Kidney tubule cell (primary cell): Measurements from ENCODE around the gene LCOR.
"Not testable (repeated sequence)": the region's sequence is repeated elsewhere in the genome, so short reads cannot be mapped to it uniquely, and the experiment has no call there.

Source experiments
- DNase-seq: peaks from one replicate; pipeline ENCODE4 v3.0.0-alpha.2; 2018; ENCODE audit warnings: low spot score

Gene LCOR

GRCh38 chr10:96935810-96936209, 103.7 kb downstream of the LCOR start:
- DNase-seq: no peak

DNA sequence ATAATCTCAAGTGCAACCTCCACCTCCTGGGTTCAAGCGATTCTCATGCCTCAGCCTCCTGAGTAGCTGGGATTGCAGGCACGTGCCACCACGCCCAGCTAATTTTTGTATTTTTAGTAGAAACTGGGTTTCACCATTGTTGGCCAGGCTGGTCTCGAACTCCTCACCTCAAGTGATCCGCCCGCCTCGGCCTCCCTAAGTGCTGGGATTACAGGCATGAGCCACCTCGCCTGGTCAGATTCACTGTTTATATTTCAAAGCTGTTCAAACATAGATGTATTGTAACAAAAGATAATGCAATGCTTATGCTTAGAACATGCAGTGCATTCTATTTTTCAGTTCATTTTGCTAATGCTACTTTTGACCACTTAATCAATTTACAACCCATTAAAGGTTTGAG, 111.1 kb downstream of the LCOR start:
- not testable (repeated sequence) for DNase-seq

- no peak for DNase-seq
Measured at GRCh38 chr10:96947036-96947435, 114.9 kb downstream of the LCOR start.

- DNase-seq: no peak
Measured at GRCh38 chr10:96949039-96949683, 117.1 kb downstream of the LCOR start.

- DNase-seq: no peak
Measured at GRCh38 chr10:96951954-96952353, 119.9 kb downstream of the LCOR start.

- DNase-seq: no peak
Measured at GRCh38 chr10:96955794-96956193, 123.7 kb downstream of the LCOR start.

- no peak for DNase-seq
Measured at GRCh38 chr10:96958071-96958470, 126.0 kb downstream of the LCOR start.

GRCh38 chr10:96959733-96960132, 127.6 kb downstream of the LCOR start:
- DNase-seq: no peak

DNA sequence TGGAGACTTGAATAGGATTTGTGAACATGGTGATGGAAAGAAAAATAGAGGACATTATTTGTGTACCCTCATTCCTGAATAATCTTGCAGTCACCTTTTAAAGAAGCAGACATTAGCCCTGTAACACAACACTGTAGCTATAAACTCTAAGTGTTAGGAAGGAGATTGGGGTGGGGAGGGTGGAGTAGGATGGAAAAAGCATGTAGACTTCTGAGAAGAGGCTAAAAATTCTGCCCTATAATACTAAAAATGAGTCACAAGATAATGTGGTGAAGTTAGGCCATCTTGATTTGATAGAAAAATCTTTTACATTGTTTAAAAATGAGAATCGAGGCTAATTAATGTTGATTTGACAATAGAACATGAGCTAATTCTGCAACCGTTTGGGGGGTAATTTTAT, 128.8 kb downstream of the LCOR start:
- no peak for DNase-seq

DNA sequence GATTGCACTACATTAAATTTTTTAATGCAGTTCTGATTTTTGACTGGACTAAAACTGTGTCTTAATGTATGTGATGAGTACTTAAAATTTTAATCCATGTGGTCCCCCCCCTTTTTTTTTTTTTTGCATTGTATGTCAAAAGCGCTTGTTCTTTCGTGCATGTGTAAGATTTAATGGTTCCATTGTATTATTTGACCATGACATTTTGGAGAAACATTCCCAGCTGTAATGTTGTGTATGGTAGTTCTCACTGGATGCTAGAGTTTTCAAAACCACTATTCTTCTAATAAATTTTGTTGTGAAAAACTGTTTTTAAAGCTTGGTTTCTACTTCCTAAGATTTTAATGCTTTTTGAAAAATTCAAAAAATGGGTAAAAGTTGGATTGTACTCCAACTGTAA, 132.0 kb downstream of the LCOR start:
- no peak for DNase-seq

GRCh38 chr10:96967847-96968246, 135.7 kb downstream of the LCOR start:
- DNase-seq: no peak

GRCh38 chr10:96968682-96969423, 136.8 kb downstream of the LCOR start:
- peak; percentile 58 for DNase-seq

- DNase-seq: no peak
Measured at GRCh38 chr10:96971324-96971723, 139.2 kb downstream of the LCOR start.

DNA sequence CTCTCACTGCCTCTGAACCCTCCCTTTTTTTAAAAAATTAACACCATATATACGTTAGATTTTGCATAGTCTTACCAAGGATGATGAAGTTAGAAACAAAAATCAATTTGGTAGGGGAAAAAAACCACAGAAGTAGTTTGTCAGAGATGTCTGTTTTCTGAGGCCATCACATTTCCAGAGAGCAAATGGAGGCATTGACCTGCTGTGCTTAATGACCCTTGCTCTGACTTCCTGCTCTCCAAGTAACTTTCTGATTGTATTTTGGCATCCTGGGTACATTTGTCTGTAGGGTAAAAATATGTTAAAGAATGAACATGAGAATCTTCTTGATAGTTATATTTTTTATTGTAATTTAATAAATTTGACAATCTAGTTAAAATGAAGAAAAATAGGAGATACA, 140.2 kb downstream of the LCOR start:
- peak; percentile 43 for DNase-seq

GRCh38 chr10:96973809-96974747, 142.0 kb downstream of the LCOR start:
- no peak for DNase-seq

DNA sequence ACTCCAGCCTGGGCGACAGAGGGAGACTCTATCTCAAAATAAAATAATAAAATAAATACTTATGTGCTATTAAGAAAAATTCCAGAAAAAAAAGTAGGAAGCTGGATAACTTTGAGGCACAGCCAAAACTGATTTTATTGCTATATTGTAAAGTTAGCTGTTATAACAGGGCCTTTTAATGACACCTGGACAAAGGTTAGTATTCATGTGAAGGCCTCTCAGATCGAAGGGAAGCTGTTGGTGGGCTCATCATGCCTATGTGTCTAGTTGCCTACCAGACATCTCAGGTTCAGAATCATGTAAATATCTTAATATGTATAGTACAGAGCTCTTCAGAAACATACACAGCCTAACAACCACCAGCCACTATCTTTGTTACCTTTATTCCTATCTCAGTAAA, 143.0 kb downstream of the LCOR start:
- no peak for DNase-seq

DNA sequence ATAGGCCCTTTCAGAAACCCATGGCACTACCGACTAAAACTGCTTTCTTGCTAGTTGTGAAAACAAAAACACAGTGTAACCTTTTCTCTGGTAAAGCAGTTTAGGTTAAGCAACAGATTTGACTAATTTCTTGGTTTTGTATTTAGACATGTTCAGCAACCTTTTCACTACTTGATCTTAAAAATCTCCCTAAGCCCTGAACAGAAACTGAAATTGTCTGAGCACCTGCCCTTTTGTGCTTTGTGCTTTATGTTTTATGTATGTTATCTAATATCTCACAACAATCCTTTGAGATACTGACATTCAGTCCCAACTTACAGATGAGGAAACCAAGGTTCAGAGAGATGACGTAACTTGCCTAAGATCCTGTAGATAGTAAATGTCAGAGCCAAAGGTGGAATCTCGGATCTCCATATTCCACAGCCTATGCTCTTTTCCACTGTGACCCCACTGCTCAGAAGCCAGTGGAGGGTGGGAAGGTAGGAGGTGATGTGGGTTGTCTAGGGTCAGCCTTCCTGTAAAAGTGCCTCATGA, 146.6 kb downstream of the LCOR start:
- no peak for DNase-seq

DNA sequence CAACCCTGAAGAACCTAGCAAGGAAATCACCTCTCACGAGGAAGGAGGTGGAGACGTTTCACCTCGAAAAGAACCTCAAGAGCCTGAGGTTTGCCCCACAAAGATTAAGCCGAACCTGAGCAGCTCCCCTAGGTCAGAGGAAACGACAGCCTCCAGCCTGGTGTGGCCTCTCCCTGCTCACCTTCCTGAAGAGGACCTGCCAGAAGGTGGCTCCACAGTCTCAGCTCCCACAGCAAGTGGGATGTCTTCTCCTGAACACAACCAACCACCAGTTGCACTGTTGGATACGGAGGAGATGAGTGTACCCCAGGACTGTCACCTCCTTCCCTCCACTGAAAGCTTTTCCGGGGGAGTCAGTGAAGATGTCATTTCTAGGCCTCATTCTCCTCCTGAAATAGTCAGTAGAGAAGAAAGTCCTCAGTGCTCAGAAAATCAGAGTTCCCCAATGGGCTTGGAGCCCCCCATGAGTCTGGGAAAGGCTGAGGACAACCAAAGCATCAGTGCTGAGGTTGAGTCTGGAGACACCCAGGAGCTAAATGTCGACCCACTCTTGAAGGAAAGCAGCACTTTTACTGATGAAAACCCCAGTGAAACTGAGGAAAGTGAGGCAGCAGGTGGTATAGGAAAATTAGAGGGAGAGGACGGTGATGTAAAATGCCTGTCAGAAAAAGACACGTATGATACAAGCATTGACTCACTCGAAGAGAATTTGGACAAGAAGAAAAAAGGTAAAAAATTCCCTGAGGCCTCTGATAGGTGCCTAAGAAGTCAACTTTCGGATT, 150.2 kb downstream of the LCOR start:
- no peak for DNase-seq

- DNase-seq: no peak
Measured at GRCh38 chr10:96984541-96985131, 152.5 kb downstream of the LCOR start.

DNA sequence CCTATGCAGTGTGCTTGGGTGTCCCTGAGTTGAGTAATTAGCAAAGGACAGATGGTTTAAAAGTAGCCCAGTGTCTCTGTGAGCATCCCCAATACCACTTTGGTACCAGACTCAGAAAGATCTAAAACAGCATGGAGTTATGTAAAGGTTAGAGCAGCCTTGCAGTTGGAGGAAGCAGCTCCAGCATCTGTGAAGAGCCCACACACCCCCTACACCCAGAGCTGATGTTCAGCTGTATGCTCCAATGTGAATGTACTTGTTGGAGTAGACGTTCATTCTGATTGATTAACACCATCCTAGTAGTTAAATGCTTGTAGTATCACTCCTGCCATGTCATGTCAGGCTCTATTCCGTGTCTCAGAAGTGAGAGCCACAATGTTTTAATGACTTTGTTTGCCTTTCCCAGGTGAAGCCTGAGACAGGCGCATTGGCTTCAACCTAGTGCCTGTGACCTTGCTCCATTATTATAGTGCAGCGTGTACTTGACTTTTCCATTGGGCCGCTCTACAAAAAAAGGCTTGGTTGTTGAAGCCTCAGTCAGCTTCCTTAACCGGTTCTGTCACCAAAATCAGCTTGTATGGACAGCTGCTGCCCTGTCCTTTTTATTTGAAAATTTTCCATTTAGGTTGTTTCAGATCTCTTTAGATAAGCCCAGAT, 154.2 kb downstream of the LCOR start:
- DNase-seq: no peak
